Ectodermal cell (in vitro differentiated cells): ENCODE measurements around the gene YIPF2.

ENCODE experiments used
- H3K27ac ChIP-seq: 2 replicates; pipeline ENCODE4 v1.7.0; 2013; ENCODE audit warnings: mild to moderate bottlenecking, low read depth, low read length; ENCODE audit not compliant: insufficient read depth, poor library complexity, severe bottlenecking
- H3K27me3 ChIP-seq: 2 replicates; pipeline ENCODE4 v1.7.0; 2013; ENCODE audit warnings: mild to moderate bottlenecking, low read length; ENCODE audit not compliant: insufficient read depth, control insufficient read depth, poor library complexity, severe bottlenecking
- H3K36me3 ChIP-seq: one replicate; pipeline ENCODE4 v1.7.0; 2013; ENCODE audit warnings: low read length; ENCODE audit not compliant: control insufficient read depth, insufficient read depth
- H3K4me1 ChIP-seq: one replicate; pipeline ENCODE4 v1.7.0; 2013; ENCODE audit warnings: low read length; ENCODE audit not compliant: control insufficient read depth, insufficient read depth
- H3K4me3 ChIP-seq: 2 replicates; pipeline ENCODE4 v1.7.0; 2013; ENCODE audit warnings: low read depth, low read length, control low read depth; ENCODE audit not compliant: insufficient read depth
- H3K9me3 ChIP-seq: 2 replicates; pipeline ENCODE4 v1.7.0; 2013; ENCODE audit warnings: mild to moderate bottlenecking, low read length, moderate library complexity; ENCODE audit not compliant: control insufficient read depth
- WGBS, 2 experiments: methylation state at CpG; one replicate each; pipeline ENCODE4 v1.1.7; 2013; ENCODE audit warnings: missing lambda C conversion rate in 2 of 2; 5-methylcytosine and 5-hydroxymethylcytosine counted together

YIPF2 gene

GRCh38 chr19:10921199-10921909, 7.1 kb downstream of the YIPF2 start:
- Histone ChIP-seq H3K27me3 (no peaks in the 10 kb centered on the region), H3K36me3 (peaks cover 22% of the 10 kb centered on the region), H3K4me3 (no peak overlapping the region), H3K27ac (no peak overlapping the region), H3K4me1 (no peaks in the 10 kb centered on the region), H3K9me3 (no peaks in the 10 kb centered on the region)
- WGBS, 2 experiments, result 94% methylated on average over 43 of the region's 43 CpGs

GRCh38 chr19:10920781-10921180, 7.7 kb downstream of the YIPF2 start:
- 94 to 95% methylated on average over 16 of the region's 16 CpGs for WGBS, 2 experiments
- no peaks in the 10 kb centered on the region for H3K27me3 ChIP-seq
- no peak overlapping the region for H3K4me3 ChIP-seq
- H3K9me3 ChIP-seq, result no peaks in the 10 kb centered on the region
- H3K4me1 ChIP-seq, result no peaks in the 10 kb centered on the region
- no peak overlapping the region for H3K27ac ChIP-seq
- H3K36me3 ChIP-seq, result peaks cover 24% of the 10 kb centered on the region

GRCh38 chr19:10920288-10920655, 8.2 kb downstream of the YIPF2 start:
- no peaks in the 10 kb centered on the region for H3K9me3 ChIP-seq
- 97 to 99% methylated on average over 10 of the region's 10 CpGs for WGBS, 2 experiments
- H3K27me3 ChIP-seq, result no peaks in the 10 kb centered on the region
- H3K27ac ChIP-seq, result no peak overlapping the region
- H3K4me3 ChIP-seq, result no peak overlapping the region
- H3K36me3 ChIP-seq, result peaks cover 24% of the 10 kb centered on the region
- no peaks in the 10 kb centered on the region for H3K4me1 ChIP-seq

- H3K27me3 ChIP-seq, result no peaks in the 10 kb centered on the region
- H3K4me1 ChIP-seq, result no peaks in the 10 kb centered on the region
- WGBS, 2 experiments, result 94% methylated on average over 26 of the region's 26 CpGs
- H3K9me3 ChIP-seq, result no peaks in the 10 kb centered on the region
- no peak overlapping the region for H3K4me3 ChIP-seq
- peaks cover 24% of the 10 kb centered on the region for H3K36me3 ChIP-seq
- H3K27ac ChIP-seq, result no peak overlapping the region
Measured at GRCh38 chr19:10919352-10920287, 8.8 kb downstream of the YIPF2 start.

- H3K36me3 ChIP-seq, result peaks cover 26% of the 10 kb centered on the region
- WGBS, 2 experiments, result 90% methylated on average over 11 of the region's 11 CpGs
- no peak overlapping the region for H3K27ac ChIP-seq
- no peak overlapping the region for H3K4me3 ChIP-seq
- no peaks in the 10 kb centered on the region for H3K4me1 ChIP-seq
- no peaks in the 10 kb centered on the region for H3K9me3 ChIP-seq
- H3K27me3 ChIP-seq, result no peaks in the 10 kb centered on the region
Measured at GRCh38 chr19:10918359-10918758, 10.1 kb downstream of the YIPF2 start.

- Histone ChIP-seq H3K4me3 (no peak overlapping the region), H3K36me3 (peaks cover 31% of the 10 kb centered on the region), H3K27ac (no peak overlapping the region), H3K27me3 (no peaks in the 10 kb centered on the region), H3K9me3 (no peaks in the 10 kb centered on the region), H3K4me1 (no peaks in the 10 kb centered on the region)
- WGBS, 2 experiments, result 96 to 98% methylated on average over 6 of the region's 6 CpGs
Measured at GRCh38 chr19:10916602-10917001, 11.8 kb downstream of the YIPF2 start.

GRCh38 chr19:10915130-10916091, 13.0 kb downstream of the YIPF2 start:
- H3K27ac ChIP-seq, result no peak overlapping the region
- no peaks in the 10 kb centered on the region for H3K9me3 ChIP-seq
- no peak overlapping the region for H3K4me3 ChIP-seq
- WGBS, 2 experiments, result 95% methylated on average over 19 of the region's 19 CpGs
- H3K4me1 ChIP-seq, result no peaks in the 10 kb centered on the region
- H3K36me3 ChIP-seq, result peaks cover 31% of the 10 kb centered on the region
- no peaks in the 10 kb centered on the region for H3K27me3 ChIP-seq

- 95 to 96% methylated on average over 24 of the region's 24 CpGs for WGBS, 2 experiments
- no peaks in the 10 kb centered on the region for H3K27me3 ChIP-seq
- H3K4me1 ChIP-seq, result no peaks in the 10 kb centered on the region
- H3K4me3 ChIP-seq, result no peak overlapping the region
- no peaks in the 10 kb centered on the region for H3K9me3 ChIP-seq
- no peak overlapping the region for H3K27ac ChIP-seq
- peaks cover 32% of the 10 kb centered on the region for H3K36me3 ChIP-seq
Measured at GRCh38 chr19:10913716-10914340, 14.6 kb downstream of the YIPF2 start.

GRCh38 chr19:10912619-10913018, 15.8 kb downstream of the YIPF2 start:
- Histone ChIP-seq H3K4me1 (no peaks in the 10 kb centered on the region), H3K27me3 (no peaks in the 10 kb centered on the region), H3K4me3 (no peak overlapping the region), H3K36me3 (peaks cover 34% of the 10 kb centered on the region), H3K27ac (no peak overlapping the region), H3K9me3 (no peaks in the 10 kb centered on the region)
- 94 to 95% methylated on average over 18 of the region's 18 CpGs for WGBS, 2 experiments
